ES-I3 (cell line): ENCODE measurements around the gene ZNF142.

ENCODE experiments used
- H3K36me3 ChIP-seq: 2 replicates; pipeline ENCODE4 v1.6.1; 2013; ENCODE audit warnings: mild to moderate bottlenecking, low read length, control low read depth, moderate library complexity; ENCODE audit not compliant: insufficient read depth
- H3K4me1 ChIP-seq: 2 replicates; pipeline ENCODE4 v1.6.1; 2013; ENCODE audit warnings: mild to moderate bottlenecking, control low read depth, low read length; ENCODE audit not compliant: insufficient read depth
- H3K9ac ChIP-seq: 2 replicates; pipeline ENCODE4 v1.6.1; 2013; ENCODE audit warnings: low read depth, mild to moderate bottlenecking, low read length, moderate library complexity
- H3K9me3 ChIP-seq: 2 replicates; pipeline ENCODE4 v1.6.1; 2013; ENCODE audit warnings: mild to moderate bottlenecking, low read length, moderate library complexity; ENCODE audit not compliant: control insufficient read depth, insufficient read depth

ZNF142 gene

DNA sequence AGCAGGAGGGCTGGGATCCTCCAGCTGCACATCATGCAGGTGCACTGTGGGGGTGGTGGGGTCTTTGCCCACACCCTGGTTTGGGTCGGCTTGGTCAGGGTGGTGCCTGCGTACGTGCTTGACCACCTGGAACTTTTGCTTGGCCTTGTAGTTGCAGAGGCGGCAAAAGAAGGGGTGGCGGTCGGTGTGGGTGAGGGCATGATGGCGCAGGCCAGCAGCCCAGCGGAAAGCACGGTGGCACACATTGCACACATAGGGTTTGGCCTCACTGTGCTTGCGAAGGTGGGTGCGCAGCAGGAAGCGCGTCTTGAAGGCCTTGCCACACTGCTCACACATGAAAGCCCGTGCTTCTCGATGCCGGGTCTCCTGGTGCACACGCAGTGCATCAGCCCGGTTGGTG is 21.1 kb downstream of the ZNF142 start:
- no peak overlapping the region for H3K9ac ChIP-seq
- H3K4me1 ChIP-seq = no peaks in the 10 kb centered on the region
- no peaks in the 10 kb centered on the region for H3K9me3 ChIP-seq
- H3K36me3 ChIP-seq = peaks cover 52% of the 10 kb centered on the region

- Histone ChIP-seq H3K9ac (no peak overlapping the region), H3K4me1 (no peaks in the 10 kb centered on the region), H3K9me3 (no peaks in the 10 kb centered on the region), H3K36me3 (peaks cover 51% of the 10 kb centered on the region)
Measured at GRCh38 chr2:218635719-218636118, 23.7 kb downstream of the ZNF142 start.

- Histone ChIP-seq H3K9me3 (no peaks in the 10 kb centered on the region), H3K9ac (no peak overlapping the region), H3K36me3 (peaks cover 23% of the 10 kb centered on the region), H3K4me1 (no peaks in the 10 kb centered on the region)
Measured at GRCh38 chr2:218631837-218632236, 27.6 kb downstream of the ZNF142 start.

DNA sequence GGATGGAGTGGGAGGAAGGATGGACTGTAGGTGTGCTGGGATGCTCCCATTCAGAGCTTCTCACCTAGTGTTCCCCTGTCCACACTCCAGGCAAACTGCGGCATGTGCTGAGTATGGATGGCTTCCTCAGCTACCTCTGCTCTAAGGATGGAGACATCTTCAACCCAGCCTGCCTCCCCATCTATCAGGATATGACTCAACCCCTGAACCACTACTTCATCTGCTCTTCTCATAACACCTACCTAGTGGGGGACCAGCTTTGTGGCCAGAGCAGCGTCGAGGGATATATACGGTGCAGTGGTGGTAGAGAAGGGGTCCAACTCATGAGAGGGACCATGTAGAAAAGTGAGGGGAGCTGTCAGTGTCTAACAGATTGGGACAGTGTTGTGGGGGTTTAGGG is 31.5 kb downstream of the ZNF142 start:
- Histone ChIP-seq H3K4me1 (no peaks in the 10 kb centered on the region), H3K36me3 (0 out of 2 replicates have a peak, but pooled peaks cover 3% of the 10 kb centered on the region), H3K9me3 (no peaks in the 10 kb centered on the region), H3K9ac (no peak overlapping the region)

GRCh38 chr2:218626369-218626768 is 33.1 kb downstream of the ZNF142 start:
- Histone ChIP-seq H3K4me1 (no peaks in the 10 kb centered on the region), H3K9me3 (no peaks in the 10 kb centered on the region), H3K36me3 (no peaks in the 10 kb centered on the region), H3K9ac (no peak overlapping the region)

- no peaks in the 10 kb centered on the region for H3K9me3 ChIP-seq
- H3K4me1 ChIP-seq = no peaks in the 10 kb centered on the region
- H3K36me3 ChIP-seq = no peaks in the 10 kb centered on the region
- no peak overlapping the region for H3K9ac ChIP-seq
Measured at GRCh38 chr2:218623366-218623705, 36.1 kb downstream of the ZNF142 start.

DNA sequence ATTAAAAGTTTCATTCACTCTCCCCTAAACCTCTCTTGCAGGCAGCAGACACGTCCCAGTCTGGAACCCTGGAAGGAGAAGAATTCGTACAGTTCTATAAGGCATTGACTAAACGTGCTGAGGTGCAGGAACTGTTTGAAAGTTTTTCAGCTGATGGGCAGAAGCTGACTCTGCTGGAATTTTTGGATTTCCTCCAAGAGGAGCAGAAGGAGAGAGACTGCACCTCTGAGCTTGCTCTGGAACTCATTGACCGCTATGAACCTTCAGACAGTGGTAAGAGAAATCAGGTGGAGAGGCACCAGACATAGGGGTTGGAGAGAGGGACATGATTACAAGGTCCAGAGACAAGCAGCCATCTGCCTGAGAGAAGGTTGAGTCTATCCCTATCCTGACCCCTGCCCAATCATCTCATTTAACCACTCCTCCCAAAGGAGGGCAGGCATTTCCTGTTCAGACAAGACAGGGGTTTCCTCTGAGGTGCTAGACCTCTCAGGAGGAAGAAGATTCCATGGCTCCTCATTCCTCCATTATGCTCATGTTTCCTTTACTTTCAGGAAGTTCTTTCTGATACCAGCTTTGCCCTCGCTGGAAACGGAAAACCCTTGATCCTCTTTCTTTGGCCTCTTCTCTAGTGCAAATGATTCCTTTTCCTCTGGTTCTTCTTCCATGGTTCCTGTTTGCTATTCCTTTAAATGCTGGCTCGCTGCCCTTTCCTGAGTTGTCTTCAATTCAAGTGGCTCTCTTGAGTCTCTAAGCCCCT is 36.6 kb downstream of the ZNF142 start:
- H3K9me3 ChIP-seq = no peaks in the 10 kb centered on the region
- no peak overlapping the region for H3K9ac ChIP-seq
- no peaks in the 10 kb centered on the region for H3K4me1 ChIP-seq
- H3K36me3 ChIP-seq = no peaks in the 10 kb centered on the region

DNA sequence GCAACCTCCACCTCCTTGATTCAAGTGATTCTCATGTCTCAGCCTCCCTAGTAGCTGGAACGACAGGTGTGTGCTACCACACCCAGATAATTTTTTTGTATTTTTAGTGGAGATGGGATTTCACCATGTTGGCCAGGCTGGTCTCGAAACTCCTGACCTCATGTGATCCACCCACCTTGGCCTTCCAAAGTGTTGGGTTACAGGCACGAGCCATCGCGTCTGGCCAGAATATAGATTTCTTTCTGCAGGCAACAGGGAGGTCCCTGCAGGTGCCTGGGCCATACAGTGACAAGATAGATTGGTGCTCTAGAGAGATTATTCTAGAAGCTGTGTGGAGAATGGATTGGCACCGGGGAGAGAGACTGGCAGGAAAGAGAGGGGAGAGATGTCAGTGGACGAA is 38.4 kb downstream of the ZNF142 start:
- Histone ChIP-seq H3K9me3 (no peaks in the 10 kb centered on the region), H3K9ac (no peak overlapping the region), H3K4me1 (no peaks in the 10 kb centered on the region), H3K36me3 (no peaks in the 10 kb centered on the region)

DNA sequence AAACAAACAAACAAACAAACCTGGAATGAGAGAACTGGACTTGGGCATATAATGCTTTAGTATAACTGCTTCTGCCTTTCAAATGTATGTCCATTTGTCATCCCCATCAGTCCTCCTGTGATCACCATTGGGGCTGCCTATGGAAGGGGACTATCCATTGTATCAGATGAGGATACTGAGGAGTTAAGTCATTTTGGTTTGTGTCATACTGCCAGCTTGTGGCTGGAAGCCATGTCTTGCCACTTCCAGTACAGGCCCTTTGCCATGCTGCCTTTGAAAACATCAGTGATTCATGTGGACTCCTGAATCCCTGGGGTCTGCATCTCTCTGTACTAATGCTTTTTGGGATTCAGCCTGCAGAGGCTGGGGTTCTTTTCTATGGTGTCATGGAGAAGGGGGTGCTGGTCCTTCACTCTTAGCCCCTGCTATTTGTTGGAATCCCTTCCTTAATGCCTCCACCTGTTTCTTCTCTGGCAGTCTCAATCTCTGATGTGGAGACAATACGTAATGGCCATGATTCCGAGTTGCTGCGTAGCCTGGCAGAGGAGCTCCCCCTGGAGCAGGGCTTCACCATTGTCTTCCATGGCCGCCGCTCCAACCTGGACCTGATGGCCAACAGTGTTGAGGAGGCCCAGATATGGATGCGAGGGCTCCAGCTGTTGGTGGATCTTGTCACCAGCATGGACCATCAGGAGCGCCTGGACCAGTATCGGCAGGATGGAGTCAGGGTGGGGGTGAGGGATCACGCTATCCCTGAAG is 41.1 kb downstream of the ZNF142 start:
- Histone ChIP-seq H3K9me3 (no peaks in the 10 kb centered on the region), H3K36me3 (no peaks in the 10 kb centered on the region), H3K9ac (no peak overlapping the region), H3K4me1 (no peaks in the 10 kb centered on the region)

GRCh38 chr2:218615868-218616315 is 43.5 kb downstream of the ZNF142 start:
- no peaks in the 10 kb centered on the region for H3K36me3 ChIP-seq
- no peaks in the 10 kb centered on the region for H3K4me1 ChIP-seq

DNA sequence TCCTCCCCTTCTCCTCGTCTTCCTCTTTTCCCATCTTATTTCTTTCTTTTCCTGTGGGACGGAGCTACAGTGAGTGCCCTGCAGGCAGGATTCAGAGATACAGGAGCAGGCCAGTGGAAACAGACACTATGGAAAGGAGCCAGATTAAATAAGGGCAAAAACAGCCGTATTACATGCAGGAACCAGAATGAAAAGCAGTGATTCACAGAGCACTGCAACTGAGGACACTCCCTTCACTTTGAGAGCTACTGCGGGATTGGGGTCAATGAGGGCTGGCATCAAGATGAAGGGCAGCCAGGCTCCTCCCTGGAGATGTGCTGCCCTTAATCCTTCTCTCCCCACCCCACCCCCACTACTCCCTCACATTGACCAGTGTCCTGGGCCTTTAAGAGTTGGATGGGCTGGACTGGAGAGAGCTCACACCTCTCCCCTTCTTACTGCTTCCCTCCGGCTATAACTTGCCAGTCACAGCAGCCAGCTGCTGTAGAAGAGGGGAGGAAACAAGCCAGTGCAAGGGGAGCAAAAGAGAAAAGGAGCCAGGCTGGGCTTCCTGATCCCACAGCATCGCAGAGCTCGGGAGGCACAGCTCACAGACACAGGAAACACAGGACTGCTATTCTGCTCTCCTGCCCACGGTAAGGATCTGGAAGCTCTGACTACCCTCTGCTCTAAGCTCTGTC is 51.8 kb downstream of the ZNF142 start, which contains the start of gene PLCD4:
PLCD4 (plus strand) TSS at position 464 of the 680 bp plus-strand sequence. CDS start 7,841 bp downstream, outside the sequence.
- 0 out of 2 replicates have a peak, but pooled peaks cover 4% of the 10 kb centered on the region for H3K4me1 ChIP-seq
- no peaks in the 10 kb centered on the region for H3K36me3 ChIP-seq
- H3K9me3 ChIP-seq = no peaks in the 10 kb centered on the region
- H3K9ac ChIP-seq = no peak within 1 kb of the TSS

More at GRCh38 chr2:218615868-218616315, 43.5 kb downstream of the ZNF142 start:
- no peak overlapping the region for H3K9ac ChIP-seq
- H3K9me3 ChIP-seq = no peaks in the 10 kb centered on the region

DNA sequence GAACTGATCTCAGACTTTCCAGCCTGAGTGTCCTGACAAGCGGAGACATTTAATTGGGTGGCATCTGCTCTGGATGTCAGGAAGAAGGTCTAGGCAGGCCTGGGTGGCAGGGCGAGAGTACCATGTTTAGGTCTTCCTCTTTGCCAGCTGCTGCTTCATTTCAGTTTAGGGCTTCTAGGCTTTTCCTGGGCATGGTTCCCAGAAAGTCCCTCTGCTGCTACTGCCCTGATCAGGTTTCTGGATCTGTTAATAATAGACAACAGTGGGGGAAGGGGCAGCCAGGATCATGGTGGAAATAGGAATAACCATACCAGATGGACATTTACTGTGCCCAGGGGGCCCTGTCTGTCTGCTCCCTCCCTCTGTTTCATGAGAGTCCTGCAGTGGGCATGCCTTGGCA is 54.0 kb downstream of the ZNF142 start:
- H3K9ac ChIP-seq = no peak overlapping the region
- H3K4me1 ChIP-seq = 0 out of 2 replicates have a peak, but pooled peaks cover 4% of the 10 kb centered on the region
- H3K36me3 ChIP-seq = no peaks in the 10 kb centered on the region
- H3K9me3 ChIP-seq = no peaks in the 10 kb centered on the region
